K562 treated with DMSO at 1 percent for 48 hours (cell line): ENCODE results near the gene GAS1. TPM values are rescaled to one million over a fixed set of nuclear protein-coding genes. Genes with fewer than 3 reads are reported as not detected.

Source experiments
- total RNA-seq: library from RNA; unstranded; fragments of 300-600 nt; gene quantifications from 2 replicates; pipeline ENCODE4 v1.2.3, GENCODE V29; 2022; ENCODE audit warnings: low replicate concordance; ENCODE audit errors: extremely low read depth

GAS1 gene, protein sequence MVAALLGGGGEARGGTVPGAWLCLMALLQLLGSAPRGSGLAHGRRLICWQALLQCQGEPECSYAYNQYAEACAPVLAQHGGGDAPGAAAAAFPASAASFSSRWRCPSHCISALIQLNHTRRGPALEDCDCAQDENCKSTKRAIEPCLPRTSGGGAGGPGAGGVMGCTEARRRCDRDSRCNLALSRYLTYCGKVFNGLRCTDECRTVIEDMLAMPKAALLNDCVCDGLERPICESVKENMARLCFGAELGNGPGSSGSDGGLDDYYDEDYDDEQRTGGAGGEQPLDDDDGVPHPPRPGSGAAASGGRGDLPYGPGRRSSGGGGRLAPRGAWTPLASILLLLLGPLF
- not detected in 2 replicates for total RNA-seq

DNA sequence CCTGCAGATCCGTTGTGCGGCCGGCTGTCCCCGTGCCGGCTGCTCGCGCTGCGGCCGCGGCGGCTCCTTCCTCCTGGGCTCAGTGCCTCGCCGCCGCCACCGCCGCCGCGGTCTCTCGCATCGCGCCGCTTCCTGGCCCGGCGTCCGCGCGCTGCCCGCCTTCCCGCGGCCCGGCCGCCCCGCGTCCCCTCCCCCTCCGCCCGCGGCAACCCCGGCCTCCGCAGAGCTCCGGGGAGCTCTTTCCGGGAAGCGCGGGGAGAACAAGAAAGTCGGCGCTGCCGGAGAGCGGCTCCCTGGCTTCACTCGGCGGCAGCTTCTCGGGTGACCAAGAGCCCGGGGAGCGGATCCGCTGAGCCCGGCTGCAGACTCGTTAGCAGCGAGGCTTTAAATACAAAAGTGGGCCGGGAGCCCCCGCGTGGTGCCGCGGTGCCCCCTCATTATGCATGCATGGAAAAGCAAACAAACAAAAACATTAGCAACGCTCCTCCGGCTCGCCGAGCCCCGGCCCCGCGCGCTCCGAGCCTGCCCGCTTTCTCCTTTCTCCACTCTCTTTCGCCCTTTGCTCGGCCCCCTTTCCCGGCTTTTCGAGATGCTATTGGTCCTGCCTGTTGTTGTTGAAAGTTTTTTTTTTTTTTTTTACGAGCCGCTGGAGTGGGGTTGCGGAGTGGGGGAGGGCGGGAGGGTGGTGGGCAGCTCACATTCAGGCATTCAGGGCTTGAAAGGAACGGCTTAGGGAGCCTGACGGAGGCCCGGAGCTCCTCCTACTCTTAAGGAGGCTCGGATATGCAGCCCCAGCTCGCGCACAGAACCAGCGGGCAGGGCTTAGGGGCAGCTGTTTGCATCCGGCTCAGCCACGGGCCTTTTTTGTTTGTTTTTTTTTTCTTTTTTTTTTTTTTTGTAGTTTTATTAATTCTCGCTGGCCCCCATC, at the start of gene GAS1:
TSS of gene GAS1 (minus strand) at position 361 of the 928 bp plus-strand sequence. CDS start 727 bp downstream, outside the sequence.

